HG03095 (cell line): ENCODE results near the gene MUSTN1.

Experiments used
- ATAC-seq: cut with Tn5 transposase; IDR thresholded peaks from one replicate; pipeline ENCODE4 v1.9.1; 2021; ENCODE audit warnings: moderate library complexity; ENCODE audit not compliant: unreplicated experiment

Gene MUSTN1

GRCh38 chr3:52787672-52788625 lies 46.9 kb downstream of the MUSTN1 start:
- no peak for ATAC-seq

- ATAC-seq: no peak
These were observed 47.6 kb downstream of the MUSTN1 start for GRCh38 chr3:52787246-52787645.

GRCh38 chr3:52786330-52787215 lies 48.2 kb downstream of the MUSTN1 start:
- no peak for ATAC-seq

GRCh38 chr3:52784931-52785590 lies 49.8 kb downstream of the MUSTN1 start:
- ATAC-seq: no peak

- ATAC-seq: no peak
These were observed 50.7 kb downstream of the MUSTN1 start for GRCh38 chr3:52784021-52784621.

GRCh38 chr3:52783211-52783555 lies 51.6 kb downstream of the MUSTN1 start:
- no peak for ATAC-seq
